ENCODE results near the gene C16orf87. TPM values are rescaled to one million over a fixed set of nuclear protein-coding genes. Genes with fewer than 3 reads are reported as not detected.

Gene C16orf87
- total and polyA plus RNA-seq, 4 donors, result 4.1 to 12.9 (median 5.3) TPM

- DNase-seq (ENCODE audit: low spot score), result no peak
- peaks cover 0 to 3% (median 0%) of the 10 kb centered on the region in 4 donors for H3K4me1 ChIP-seq (ENCODE audit: control insufficient read depth in 4 of 4, insufficient read depth in 4 of 4, low read length in 3 of 4)
- no peaks in the 10 kb centered on the region for H3K27me3 ChIP-seq (ENCODE audit: control insufficient read depth in 4 of 4, insufficient read depth in 4 of 4, low read length in 3 of 4)
- no peak overlapping the region for H3K4me3 ChIP-seq (ENCODE audit: low read depth in 1 of 3, low read length in 3 of 3)
- no peaks in the 10 kb centered on the region for H3K36me3 ChIP-seq (ENCODE audit: control insufficient read depth in 4 of 4, insufficient read depth in 3 of 4, low read depth in 1 of 4, low read length in 3 of 4)
- TF ChIP-seq REST (IDR thresholded peaks at IDR 0.05), result no peak
- TF ChIP-seq ZBTB33 (IDR thresholded peaks at IDR 0.05), result no peak
- no peak for TF ChIP-seq RXRA (IDR thresholded peaks at IDR 0.05)
- no peak for TF ChIP-seq TAF1 (conservative IDR thresholded peaks at IDR 0.05)
- no peak for TF ChIP-seq HNF4G (IDR thresholded peaks at IDR 0.05)
- H3K9me3 ChIP-seq (ENCODE audit: control insufficient read depth in 4 of 4, low read length in 3 of 4), result no peaks in the 10 kb centered on the region
- WGBS, result 80% methylated on average over 5 of the region's 5 CpGs
- no peak overlapping the region for H3K9ac ChIP-seq (ENCODE audit: low read depth in 1 of 2, low read length in 2 of 2)
- no peak overlapping the region for H3K27ac ChIP-seq (ENCODE audit: low read depth in 1 of 2, low read length in 2 of 2)
Measured at GRCh38 chr16:46850619-46851555, 19.9 kb upstream of the C16orf87 start.

- TF ChIP-seq JUND (IDR thresholded peaks at IDR 0.05) (no peak), MAX (IDR thresholded peaks at IDR 0.05) (no peak)
- Histone ChIP-seq H3K36me3 (ENCODE audit: control insufficient read depth in 4 of 4, insufficient read depth in 3 of 4, low read depth in 1 of 4, low read length in 3 of 4) (no peaks in the 10 kb centered on the region), H3K4me1 (ENCODE audit: control insufficient read depth in 4 of 4, insufficient read depth in 4 of 4, low read length in 3 of 4) (peaks cover 0 to under 1% (median 0%) of the 10 kb centered on the region in 4 donors), H3K27ac (ENCODE audit: low read depth in 1 of 2, low read length in 2 of 2) (no peak overlapping the region), H3K9ac (ENCODE audit: low read depth in 1 of 2, low read length in 2 of 2) (no peak overlapping the region), H3K4me3 (ENCODE audit: low read depth in 1 of 3, low read length in 3 of 3) (no peak overlapping the region), H3K27me3 (ENCODE audit: control insufficient read depth in 4 of 4, insufficient read depth in 4 of 4, low read length in 3 of 4) (no peaks in the 10 kb centered on the region), H3K9me3 (ENCODE audit: control insufficient read depth in 4 of 4, low read length in 3 of 4) (no peaks in the 10 kb centered on the region)
- no peak for DNase-seq (ENCODE audit: low spot score)
- WGBS, result 86% methylated on average over 5 of the region's 5 CpGs
Measured at GRCh38 chr16:46848768-46849764, 18.1 kb upstream of the C16orf87 start.

- Histone ChIP-seq H3K9me3 (ENCODE audit: control insufficient read depth in 4 of 4, low read length in 3 of 4) (peaks cover 0 to 2% (median 0%) of the 10 kb centered on the region in 4 donors), H3K9ac (ENCODE audit: low read depth in 1 of 2, low read length in 2 of 2) (no peak overlapping the region), H3K4me3 (ENCODE audit: low read depth in 1 of 3, low read length in 3 of 3) (no peak overlapping the region), H3K36me3 (ENCODE audit: control insufficient read depth in 4 of 4, insufficient read depth in 3 of 4, low read depth in 1 of 4, low read length in 3 of 4) (no peaks in the 10 kb centered on the region), H3K27ac (ENCODE audit: low read depth in 1 of 2, low read length in 2 of 2) (no peak overlapping the region), H3K27me3 (ENCODE audit: control insufficient read depth in 4 of 4, insufficient read depth in 4 of 4, low read length in 3 of 4) (no peaks in the 10 kb centered on the region), H3K4me1 (ENCODE audit: control insufficient read depth in 4 of 4, insufficient read depth in 4 of 4, low read length in 3 of 4) (no peaks in the 10 kb centered on the region)
- DNase-seq (ENCODE audit: low spot score), result no peak
- WGBS, result 96% methylated on average over 5 of the region's 5 CpGs
- TF ChIP-seq MAX (IDR thresholded peaks at IDR 0.05) (no peak), HNF4G (IDR thresholded peaks at IDR 0.05) (no peak), JUND (IDR thresholded peaks at IDR 0.05) (no peak), ATF3 (IDR thresholded peaks at IDR 0.05) (no peak), EGR1 (IDR thresholded peaks at IDR 0.05; ENCODE audit: low read depth in 2 of 2) (no peak), FOXA2 (IDR thresholded peaks at IDR 0.05) (no peak), RXRA (IDR thresholded peaks at IDR 0.05) (no peak), YY1 (IDR thresholded peaks at IDR 0.05) (no peak), HNF4A (conservative IDR thresholded peaks at IDR 0.05) (no peak), ZBTB33 (IDR thresholded peaks at IDR 0.05) (no peak), NR2F2 (IDR thresholded peaks at IDR 0.05) (no peak), SP1 (IDR thresholded peaks at IDR 0.05) (no peak)
Measured at GRCh38 chr16:46845952-46846351, 15.0 kb upstream of the C16orf87 start.
